ENCODE results near the gene CIAO2A.

DNA sequence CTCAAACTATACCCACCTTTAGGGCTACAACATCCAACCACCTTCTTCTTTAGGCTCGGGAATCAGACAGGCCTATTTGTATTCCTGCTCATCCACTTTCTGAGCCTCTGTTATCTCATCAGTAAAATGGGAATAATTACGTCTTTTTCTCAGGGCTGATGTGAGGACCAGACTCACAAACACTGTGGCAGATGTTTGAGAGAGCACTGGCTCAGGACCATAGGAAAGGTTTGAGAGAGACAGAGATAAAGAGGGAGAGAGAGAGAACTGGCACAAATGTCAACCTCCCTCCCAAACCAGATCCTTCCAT, 42.6 kb downstream of the CIAO2A start:
- TF ChIP-seq, protein P1, sequence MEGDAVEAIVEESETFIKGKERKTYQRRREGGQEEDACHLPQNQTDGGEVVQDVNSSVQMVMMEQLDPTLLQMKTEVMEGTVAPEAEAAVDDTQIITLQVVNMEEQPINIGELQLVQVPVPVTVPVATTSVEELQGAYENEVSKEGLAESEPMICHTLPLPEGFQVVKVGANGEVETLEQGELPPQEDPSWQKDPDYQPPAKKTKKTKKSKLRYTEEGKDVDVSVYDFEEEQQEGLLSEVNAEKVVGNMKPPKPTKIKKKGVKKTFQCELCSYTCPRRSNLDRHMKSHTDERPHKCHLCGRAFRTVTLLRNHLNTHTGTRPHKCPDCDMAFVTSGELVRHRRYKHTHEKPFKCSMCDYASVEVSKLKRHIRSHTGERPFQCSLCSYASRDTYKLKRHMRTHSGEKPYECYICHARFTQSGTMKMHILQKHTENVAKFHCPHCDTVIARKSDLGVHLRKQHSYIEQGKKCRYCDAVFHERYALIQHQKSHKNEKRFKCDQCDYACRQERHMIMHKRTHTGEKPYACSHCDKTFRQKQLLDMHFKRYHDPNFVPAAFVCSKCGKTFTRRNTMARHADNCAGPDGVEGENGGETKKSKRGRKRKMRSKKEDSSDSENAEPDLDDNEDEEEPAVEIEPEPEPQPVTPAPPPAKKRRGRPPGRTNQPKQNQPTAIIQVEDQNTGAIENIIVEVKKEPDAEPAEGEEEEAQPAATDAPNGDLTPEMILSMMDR (IDR thresholded peaks at IDR 0.05; ENCODE audit: poor library complexity), result no peak
- TF ChIP-seq EZH2 (IDR thresholded peaks at IDR 0.05; ENCODE audit: borderline replicate concordance), result no peak
